Loucy (cell line): Measurements from ENCODE around the gene GRAMD2A.

Experiments
- H2AFZ ChIP-seq: fragments of 200-600 bp; sonication (generic); 2 replicates; pipeline ENCODE4 v1.6.0; 2016; ENCODE audit warnings: antibody characterized with exemption, mild to moderate bottlenecking, low read length, moderate library complexity
- H3F3A ChIP-seq: fragments of 200-600 bp; 2 replicates; pipeline ENCODE4 v1.6.0; 2016; ENCODE audit warnings: antibody characterized with exemption, low read depth, mild to moderate bottlenecking
- H3K27me3 ChIP-seq: fragments of 200-600 bp; sonication (generic); 2 replicates; pipeline ENCODE4 v1.6.1; 2014; ENCODE audit warnings: low read length, mild to moderate bottlenecking; ENCODE audit not compliant: insufficient read depth, poor library complexity, severe bottlenecking
- H3K36me3 ChIP-seq: fragments of 200-600 bp; sonication (generic); 2 replicates; pipeline ENCODE4 v1.6.1; 2016; ENCODE audit warnings: low read length; ENCODE audit not compliant: insufficient read depth
- H3K4me1 ChIP-seq: fragments of 200-600 bp; sonication (generic); 2 replicates; pipeline ENCODE4 v1.5.1; 2014; ENCODE audit warnings: low read length, mild to moderate bottlenecking; ENCODE audit not compliant: insufficient read depth, poor library complexity, severe bottlenecking
- H3K4me2 ChIP-seq: fragments of 200-600 bp; sonication (generic); 2 replicates; pipeline ENCODE4 v1.6.0; 2014; ENCODE audit warnings: antibody characterized with exemption, low read length, low read depth, mild to moderate bottlenecking; ENCODE audit not compliant: poor library complexity, severe bottlenecking
- H3K4me3 ChIP-seq: fragments of 200-600 bp; sonication (generic); 2 replicates; pipeline ENCODE4 v1.5.1; 2014; ENCODE audit warnings: low read length, mild to moderate bottlenecking, mixed read lengths; ENCODE audit not compliant: poor library complexity, severe bottlenecking
- H3K79me2 ChIP-seq: fragments of 200-600 bp; sonication (generic); 2 replicates; pipeline ENCODE4 v1.6.1; 2014; ENCODE audit warnings: low read length; ENCODE audit not compliant: insufficient read depth
- H3K9ac ChIP-seq: fragments of 200-600 bp; sonication (generic); 2 replicates; pipeline ENCODE4 v1.6.0; 2014; ENCODE audit warnings: mild to moderate bottlenecking, low read depth, low read length, moderate library complexity; ENCODE audit not compliant: poor library complexity, severe bottlenecking
- H3K9me2 ChIP-seq: fragments of 200-600 bp; sonication (generic); replicated peaks from 2 replicates; pipeline ENCODE4 v1.6.1; 2016; ENCODE audit warnings: low read depth, low read length, mixed read lengths
- H3K9me3 ChIP-seq: fragments of 200-600 bp; sonication (generic); 2 replicates; pipeline ENCODE4 v1.6.1; 2014; ENCODE audit warnings: mild to moderate bottlenecking, antibody characterized with exemption, low read length, low read depth; ENCODE audit not compliant: insufficient read depth
- H4K20me1 ChIP-seq: fragments of 200-600 bp; sonication (generic); 2 replicates; pipeline ENCODE4 v1.6.0; 2014; ENCODE audit warnings: antibody characterized with exemption, low read length, mild to moderate bottlenecking; ENCODE audit not compliant: insufficient read depth, poor library complexity, severe bottlenecking
- EZH2phosphoT487 ChIP-seq: fragments of 200-600 bp; IDR thresholded peaks from 2 replicates; pipeline ENCODE4 v1.6.1; 2018; ENCODE audit warnings: antibody characterized with exemption, mild to moderate bottlenecking, moderate library complexity, borderline replicate concordance
- TF ChIP-seq, protein P1 (sequence below): fragments of 200-600 bp; sonication (generic); conservative IDR thresholded peaks from 2 replicates; pipeline ENCODE4 v1.5.1; 2014; ENCODE audit warnings: mild to moderate bottlenecking, antibody characterized with exemption, low read length

The GRAMD2A gene

DNA sequence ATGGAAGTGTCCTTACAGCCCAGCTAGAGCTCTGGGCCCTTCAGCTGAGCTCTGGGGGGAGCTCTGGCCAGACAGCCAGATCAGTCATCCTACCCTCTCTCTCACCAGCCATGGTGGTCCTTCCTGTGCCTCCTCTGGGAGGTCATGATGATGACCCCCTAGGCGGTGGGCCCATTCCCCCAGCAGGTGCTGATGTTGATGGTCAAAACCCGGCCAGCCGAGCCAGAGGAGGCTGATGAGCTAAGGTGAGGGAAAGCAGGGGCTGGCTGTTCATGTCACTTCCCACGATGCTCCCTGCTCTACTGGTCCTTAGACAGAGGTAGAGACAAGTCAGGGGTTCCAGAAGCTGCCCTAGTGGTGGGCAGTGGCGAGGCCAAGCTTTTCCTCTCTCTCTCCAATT lies 35.0 kb downstream of the GRAMD2A start:
- TF ChIP-seq, protein P1, sequence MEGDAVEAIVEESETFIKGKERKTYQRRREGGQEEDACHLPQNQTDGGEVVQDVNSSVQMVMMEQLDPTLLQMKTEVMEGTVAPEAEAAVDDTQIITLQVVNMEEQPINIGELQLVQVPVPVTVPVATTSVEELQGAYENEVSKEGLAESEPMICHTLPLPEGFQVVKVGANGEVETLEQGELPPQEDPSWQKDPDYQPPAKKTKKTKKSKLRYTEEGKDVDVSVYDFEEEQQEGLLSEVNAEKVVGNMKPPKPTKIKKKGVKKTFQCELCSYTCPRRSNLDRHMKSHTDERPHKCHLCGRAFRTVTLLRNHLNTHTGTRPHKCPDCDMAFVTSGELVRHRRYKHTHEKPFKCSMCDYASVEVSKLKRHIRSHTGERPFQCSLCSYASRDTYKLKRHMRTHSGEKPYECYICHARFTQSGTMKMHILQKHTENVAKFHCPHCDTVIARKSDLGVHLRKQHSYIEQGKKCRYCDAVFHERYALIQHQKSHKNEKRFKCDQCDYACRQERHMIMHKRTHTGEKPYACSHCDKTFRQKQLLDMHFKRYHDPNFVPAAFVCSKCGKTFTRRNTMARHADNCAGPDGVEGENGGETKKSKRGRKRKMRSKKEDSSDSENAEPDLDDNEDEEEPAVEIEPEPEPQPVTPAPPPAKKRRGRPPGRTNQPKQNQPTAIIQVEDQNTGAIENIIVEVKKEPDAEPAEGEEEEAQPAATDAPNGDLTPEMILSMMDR: no peak
- TF ChIP-seq EZH2phosphoT487: no peak
- H3K27me3 ChIP-seq: no peaks in the 10 kb centered on the region
- no peak overlapping the region for H3K4me3 ChIP-seq

DNA sequence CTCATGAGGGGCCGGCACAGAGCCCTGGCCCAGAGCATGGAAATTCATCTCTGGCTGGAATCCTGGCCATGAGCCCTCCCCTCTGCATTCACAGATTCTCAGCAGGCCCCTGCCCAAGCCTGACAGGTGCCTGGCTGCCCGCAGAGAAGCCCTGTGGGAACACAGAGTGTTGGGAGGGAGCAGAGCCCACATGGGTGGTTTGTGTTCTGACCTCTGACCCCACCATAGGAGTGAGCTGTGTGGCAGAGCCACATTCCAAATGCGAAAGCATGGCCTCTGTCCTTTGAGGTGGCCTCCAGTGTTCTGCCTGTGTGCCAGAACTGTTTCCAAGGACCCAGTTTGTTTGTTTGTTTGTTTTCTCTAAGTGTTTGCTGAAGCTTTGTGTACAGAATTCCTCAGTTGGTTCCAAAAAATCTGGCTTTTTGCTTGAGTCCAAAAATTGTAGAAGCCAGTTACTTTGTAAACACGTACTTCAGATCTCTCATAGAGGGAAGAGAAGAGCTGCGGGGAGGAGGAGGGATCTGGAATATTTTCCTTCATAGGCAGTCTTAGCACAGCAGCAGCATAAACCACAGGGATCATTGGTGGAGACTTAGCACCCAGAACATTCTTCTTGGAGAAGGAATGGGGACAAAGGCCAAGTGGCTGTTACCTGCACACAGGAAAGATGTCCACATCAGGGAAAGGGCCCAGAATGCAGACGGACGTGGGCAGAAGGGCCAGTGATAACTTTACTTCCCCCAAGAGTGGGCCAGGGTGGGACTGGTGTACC lies 36.0 kb downstream of the GRAMD2A start:
- Histone ChIP-seq H3F3A (no peaks in the 10 kb centered on the region), H3K79me2 (no peaks in the 10 kb centered on the region), H2AFZ (no peak overlapping the region), H3K4me1 (no peaks in the 10 kb centered on the region), H4K20me1 (no peaks in the 10 kb centered on the region), H3K36me3 (no peaks in the 10 kb centered on the region), H3K9me3 (no peaks in the 10 kb centered on the region), H3K9me2 (no peaks in the 10 kb centered on the region), H3K4me2 (no peak overlapping the region), H3K27me3 (no peaks in the 10 kb centered on the region), H3K9ac (no peak overlapping the region), H3K4me3 (no peak overlapping the region)
- no peak for TF ChIP-seq EZH2phosphoT487
- TF ChIP-seq, protein P1: no peak

More for the DNA sequence above, 35.0 kb downstream of the GRAMD2A start:
- Histone ChIP-seq H3K4me1 (peaks cover 3% of the 10 kb centered on the region), H4K20me1 (no peaks in the 10 kb centered on the region), H3K9ac (no peak overlapping the region), H3K79me2 (no peaks in the 10 kb centered on the region), H3K4me2 (no peak overlapping the region), H3K9me2 (no peaks in the 10 kb centered on the region), H3K36me3 (no peaks in the 10 kb centered on the region), H3K9me3 (no peaks in the 10 kb centered on the region), H3F3A (no peaks in the 10 kb centered on the region), H2AFZ (no peak overlapping the region)

DNA sequence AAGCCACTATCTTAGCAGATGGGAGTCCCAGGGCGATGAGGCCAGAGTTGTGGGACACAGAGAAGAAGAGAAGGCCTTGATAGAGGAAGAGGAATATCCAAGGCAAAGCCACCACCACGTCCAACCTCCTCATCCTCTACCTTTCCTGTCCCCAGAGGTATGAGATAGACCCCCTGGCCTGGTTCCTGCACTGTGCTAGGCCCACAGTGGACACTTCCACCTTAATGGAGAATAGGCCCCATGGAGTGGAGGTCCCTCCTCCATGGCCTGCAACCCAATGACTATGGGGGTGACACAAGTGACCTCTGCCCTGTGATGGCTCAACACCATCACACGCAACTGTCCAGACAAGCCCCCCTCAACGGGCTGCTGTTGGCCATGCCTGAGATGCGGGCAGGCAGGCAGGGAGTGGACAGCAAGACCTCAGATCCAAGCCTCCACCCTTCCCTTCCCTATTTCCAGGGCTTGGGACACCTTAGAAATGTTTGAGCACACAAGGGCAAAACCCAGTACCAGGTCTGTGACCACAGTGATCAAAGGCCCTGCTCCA lies 36.8 kb downstream of the GRAMD2A start:
- no peak overlapping the region for H3K9ac ChIP-seq
- H3K36me3 ChIP-seq: no peaks in the 10 kb centered on the region
- no peaks in the 10 kb centered on the region for H3F3A ChIP-seq
- H4K20me1 ChIP-seq: no peaks in the 10 kb centered on the region
- peaks cover 4% of the 10 kb centered on the region for H3K4me1 ChIP-seq
- no peaks in the 10 kb centered on the region for H3K9me3 ChIP-seq
- no peaks in the 10 kb centered on the region for H3K9me2 ChIP-seq
- H3K4me3 ChIP-seq: no peak overlapping the region
- H3K27me3 ChIP-seq: no peaks in the 10 kb centered on the region
- no peak overlapping the region for H3K4me2 ChIP-seq
- TF ChIP-seq, protein P1: no peak
- no peak for TF ChIP-seq EZH2phosphoT487
- H2AFZ ChIP-seq: no peak overlapping the region
- H3K79me2 ChIP-seq: no peaks in the 10 kb centered on the region
